Retinal pigment epithelial cell (primary cell): Measurements from ENCODE around the gene IDH3A.

Experiments used
- DNase-seq: peaks from one replicate; pipeline ENCODE4 v3.0.0-alpha.2; 2010; ENCODE audit warnings: low read depth
- H3K4me3 ChIP-seq: 2 replicates; pipeline ENCODE4 v1.5.1; 2011; ENCODE audit warnings: mild to moderate bottlenecking, low read length, control low read depth, moderate library complexity
- TF ChIP-seq, protein P1 (sequence below): conservative IDR thresholded peaks from 2 replicates; pipeline ENCODE4 v1.5.1; 2011; ENCODE audit warnings: low read depth, low read length, control low read depth, inconsistent platforms

IDH3A gene

GRCh38 chr15:78212008-78212407 lies 62.8 kb downstream of the IDH3A start:
- no peak overlapping the region for H3K4me3 ChIP-seq
- TF ChIP-seq, protein P1, sequence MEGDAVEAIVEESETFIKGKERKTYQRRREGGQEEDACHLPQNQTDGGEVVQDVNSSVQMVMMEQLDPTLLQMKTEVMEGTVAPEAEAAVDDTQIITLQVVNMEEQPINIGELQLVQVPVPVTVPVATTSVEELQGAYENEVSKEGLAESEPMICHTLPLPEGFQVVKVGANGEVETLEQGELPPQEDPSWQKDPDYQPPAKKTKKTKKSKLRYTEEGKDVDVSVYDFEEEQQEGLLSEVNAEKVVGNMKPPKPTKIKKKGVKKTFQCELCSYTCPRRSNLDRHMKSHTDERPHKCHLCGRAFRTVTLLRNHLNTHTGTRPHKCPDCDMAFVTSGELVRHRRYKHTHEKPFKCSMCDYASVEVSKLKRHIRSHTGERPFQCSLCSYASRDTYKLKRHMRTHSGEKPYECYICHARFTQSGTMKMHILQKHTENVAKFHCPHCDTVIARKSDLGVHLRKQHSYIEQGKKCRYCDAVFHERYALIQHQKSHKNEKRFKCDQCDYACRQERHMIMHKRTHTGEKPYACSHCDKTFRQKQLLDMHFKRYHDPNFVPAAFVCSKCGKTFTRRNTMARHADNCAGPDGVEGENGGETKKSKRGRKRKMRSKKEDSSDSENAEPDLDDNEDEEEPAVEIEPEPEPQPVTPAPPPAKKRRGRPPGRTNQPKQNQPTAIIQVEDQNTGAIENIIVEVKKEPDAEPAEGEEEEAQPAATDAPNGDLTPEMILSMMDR = no peak
- DNase-seq = no peak

DNA sequence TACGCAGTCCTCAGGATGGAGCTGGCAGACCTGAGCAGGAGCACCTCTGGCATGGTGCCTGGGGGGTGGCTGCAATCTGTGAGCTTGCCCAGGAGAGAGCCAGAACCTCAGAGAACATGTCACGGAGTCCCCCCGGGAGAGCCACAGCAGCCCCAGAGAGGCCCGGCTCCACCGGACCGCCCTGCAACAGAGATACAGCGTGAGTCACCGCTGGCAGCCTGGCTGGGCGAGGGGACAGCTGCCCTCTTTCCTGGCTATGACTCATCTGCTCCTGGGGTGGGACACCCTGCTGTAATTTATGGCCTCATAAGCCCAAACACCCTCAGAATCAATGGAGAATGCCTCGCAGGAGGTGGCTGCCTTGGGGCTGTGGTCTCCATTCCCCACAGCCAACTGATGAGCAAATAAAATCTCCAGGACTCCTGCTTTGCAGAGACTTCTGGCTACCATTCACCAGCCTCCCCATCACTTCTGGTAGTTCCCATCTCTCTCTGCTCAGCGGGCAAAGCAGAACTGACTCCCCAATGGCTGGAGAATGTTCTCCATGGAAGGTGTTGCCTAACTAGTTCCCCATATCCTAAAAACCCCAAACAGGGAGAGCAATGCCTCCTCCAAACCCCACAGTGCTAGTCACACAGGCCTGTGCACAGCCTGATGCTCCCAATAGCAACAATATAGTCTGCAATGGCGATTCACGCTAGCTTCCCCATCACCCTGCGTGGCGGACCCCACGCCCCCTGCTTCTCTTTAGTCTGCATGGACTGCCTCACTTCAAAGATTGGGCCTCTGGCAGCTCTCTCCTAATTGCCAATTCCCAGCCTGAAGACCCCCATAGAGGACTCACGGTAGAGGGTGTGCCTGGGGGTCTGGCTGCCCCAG lies 63.6 kb downstream of the IDH3A start:
- TF ChIP-seq, protein P1 = no peak
- no peak overlapping the region for H3K4me3 ChIP-seq
- peak; percentile 34 for DNase-seq

- DNase-seq = no peak
- TF ChIP-seq, protein P1 = no peak
- H3K4me3 ChIP-seq = no peak overlapping the region
Observed at GRCh38 chr15:78213425-78213750, 64.2 kb downstream of the IDH3A start.

DNA sequence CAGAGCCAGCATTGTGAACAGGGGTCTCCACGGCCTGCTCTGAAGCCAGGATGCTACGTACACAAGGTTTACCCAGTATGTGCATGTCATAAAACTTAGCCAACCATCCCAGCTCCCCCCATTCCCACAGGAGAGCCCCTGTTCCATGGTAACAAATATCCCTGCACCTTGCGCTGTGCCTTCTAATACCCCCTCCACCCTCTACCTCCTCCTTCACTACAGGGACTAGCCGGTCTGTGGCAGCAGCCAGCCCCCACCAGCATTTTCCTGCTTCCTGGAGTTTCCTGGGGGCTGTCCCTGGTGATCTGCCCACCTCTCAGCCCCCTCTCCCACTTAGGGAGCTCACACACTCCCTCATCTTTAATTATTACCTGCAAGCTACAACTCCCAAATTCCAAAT lies 64.8 kb downstream of the IDH3A start:
- H3K4me3 ChIP-seq = no peak overlapping the region
- TF ChIP-seq, protein P1 = no peak
- no peak for DNase-seq

DNA sequence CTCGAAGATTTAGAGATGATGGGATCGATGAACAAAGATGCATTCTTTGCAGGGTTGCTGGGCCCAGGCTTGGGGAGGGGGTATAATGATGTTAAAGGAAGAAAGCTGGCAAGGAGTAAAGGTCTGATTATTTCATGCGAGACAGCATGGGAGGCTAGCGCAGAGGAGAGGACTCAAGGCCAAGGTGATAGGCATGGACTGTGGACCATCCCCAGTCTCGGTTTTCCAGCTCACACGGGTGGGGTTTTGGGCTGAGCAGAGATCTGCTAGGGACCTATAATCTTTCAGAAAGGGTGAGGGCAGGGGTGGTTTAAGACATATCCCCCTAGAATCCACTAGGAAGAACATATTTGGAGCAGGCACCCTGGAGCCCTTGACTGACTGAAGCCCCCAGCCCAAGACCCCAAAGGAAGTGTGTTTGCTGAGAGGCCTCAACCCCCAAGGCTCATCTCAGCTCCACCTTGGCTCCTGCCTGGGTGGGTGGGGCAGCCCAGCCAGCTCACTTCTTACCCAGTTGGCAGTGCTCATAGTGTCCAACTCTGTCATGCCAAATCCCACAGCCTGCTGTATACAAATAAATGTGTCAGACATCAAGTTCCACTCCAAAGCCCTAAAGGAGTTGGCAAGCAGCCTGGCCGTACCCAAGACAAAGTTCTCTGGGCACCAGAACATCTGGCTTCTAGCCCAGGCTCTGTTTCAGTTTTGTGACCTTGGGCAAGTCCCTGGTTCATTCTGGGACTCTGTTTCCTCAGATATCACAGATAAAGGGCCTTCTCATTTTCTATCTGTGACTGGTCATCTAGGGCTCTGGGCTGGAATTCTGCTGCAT lies 67.3 kb downstream of the IDH3A start:
- TF ChIP-seq, protein P1 = no peak
- DNase-seq = no peak
- no peak overlapping the region for H3K4me3 ChIP-seq

- TF ChIP-seq, protein P1 = no peak
- no peak for DNase-seq
- no peak overlapping the region for H3K4me3 ChIP-seq
Observed at GRCh38 chr15:78220713-78221112, 71.6 kb downstream of the IDH3A start.
